Measurements from ENCODE around the gene HDAC1.

GRCh38 chr1:32330558-32331151, 38.8 kb downstream of the HDAC1 start:
- TF ChIP-seq POLR2AphosphoS5 (IDR thresholded peaks at IDR 0.05) (no peak), CTCF (IDR thresholded peaks at IDR 0.05) (no peak), POLR2A (IDR thresholded peaks at IDR 0.05) (no peak), EP300 (IDR thresholded peaks at IDR 0.05) (no peak)

All from sigmoid colon (tissue), 4 donors.